Stimulated activated CD4-positive, alpha-beta T cell treated with anti-CD3 and anti-CD28 coated beads, Interleukin-4, amount 100 ng/mL, for 4 hours (primary cell): ENCODE measurements around the gene SLC6A9.
A peak's percentile ranks its signal among the peaks of the same experiment; 100 is the strongest.

Experiments
- DNase-seq, 2 experiments: peaks; one replicate each; pipeline ENCODE4 v3.0.0-alpha.2; 2020

Gene SLC6A9

GRCh38 chr1:43998000-43998378 is 33.3 kb downstream of the SLC6A9 start:
- no peak for DNase-seq

GRCh38 chr1:43997295-43997999 is 33.8 kb downstream of the SLC6A9 start:
- no peak for DNase-seq

GRCh38 chr1:43996733-43997115 is 34.5 kb downstream of the SLC6A9 start:
- no peak for DNase-seq

- DNase-seq: no peak
Measured at GRCh38 chr1:43995984-43996732, 35.1 kb downstream of the SLC6A9 start.

GRCh38 chr1:43994794-43995790 is 36.2 kb downstream of the SLC6A9 start:
- no peak for DNase-seq

GRCh38 chr1:43994071-43994470 is 37.2 kb downstream of the SLC6A9 start:
- DNase-seq: no peak

- no peak for DNase-seq
Measured at GRCh38 chr1:43993206-43993914, 37.9 kb downstream of the SLC6A9 start.

- no peak for DNase-seq
Measured at GRCh38 chr1:43992232-43992995, 38.8 kb downstream of the SLC6A9 start.

GRCh38 chr1:43991476-43992231 is 39.6 kb downstream of the SLC6A9 start, which contains the start of gene CCDC24:
TSS of gene CCDC24 (plus strand) at chr1:43991599. CDS start at chr1:43991879, 280 bp downstream.
- peak; percentile 68 to 72 for DNase-seq

GRCh38 chr1:43991200-43991475 is 40.1 kb downstream of the SLC6A9 start:
- DNase-seq: no peak

- no peak for DNase-seq
Measured at GRCh38 chr1:43990271-43991199, 40.7 kb downstream of the SLC6A9 start.

GRCh38 chr1:43987159-43987902 is 43.9 kb downstream of the SLC6A9 start:
- no peak for DNase-seq

- no peak for DNase-seq
Measured at GRCh38 chr1:43986712-43987111, 44.5 kb downstream of the SLC6A9 start.

- no peak for DNase-seq
Measured at GRCh38 chr1:43985984-43986595, 45.2 kb downstream of the SLC6A9 start.

- DNase-seq: no peak
Measured at GRCh38 chr1:43984855-43985254, 46.4 kb downstream of the SLC6A9 start.

GRCh38 chr1:43983253-43983899 is 47.9 kb downstream of the SLC6A9 start:
- no peak for DNase-seq

- DNase-seq: no peak
Measured at GRCh38 chr1:43982808-43983207, 48.5 kb downstream of the SLC6A9 start.

GRCh38 chr1:43982241-43982640 is 49.0 kb downstream of the SLC6A9 start:
- DNase-seq: no peak
